ENCODE measurements around the gene PSMA1. TPM values are rescaled to one million over a fixed set of nuclear protein-coding genes. Genes with fewer than 3 reads are reported as not detected.

Gene PSMA1
- total and polyA plus RNA-seq, 2 donors from 2014 or later = 118 to 133 TPM

- Histone ChIP-seq H3K4me3 (ENCODE audit: low read length in 3 of 3) (no peak overlapping the region), H3K9ac (ENCODE audit: low read length in 3 of 3) (no peak overlapping the region), H3K4me1 (ENCODE audit: control insufficient read depth in 2 of 3, insufficient read depth in 2 of 3, low read depth in 1 of 3, low read length in 3 of 3) (no peaks in the 10 kb centered on the region), H3K9me3 (ENCODE audit: control insufficient read depth in 2 of 3, insufficient read depth in 1 of 3, low read length in 3 of 3) (no peaks in the 10 kb centered on the region), H3K36me3 (ENCODE audit: control insufficient read depth in 2 of 3, insufficient read depth in 3 of 3, low read length in 3 of 3) (no peaks in the 10 kb centered on the region), H3K27me3 (ENCODE audit: control insufficient read depth, insufficient read depth, low read length) (no peaks in the 10 kb centered on the region), H3K27ac (ENCODE audit: low read depth in 2 of 2, low read length in 2 of 2) (no peak overlapping the region)
- TF ChIP-seq CTCF (IDR thresholded peaks at IDR 0.05; ENCODE audit: borderline replicate concordance, extremely low read depth, insufficient read depth) = no peak
- FAIRE-seq = no peak
- intact Hi-C loops (cut with DNase I) = no loop called here
- no peak for DNase-seq
These were observed 46.3 kb upstream of the PSMA1 start for GRCh38 chr11:14566331-14567063.

- H3K4me1 ChIP-seq (ENCODE audit: control insufficient read depth in 2 of 3, insufficient read depth in 2 of 3, low read depth in 1 of 3, low read length in 3 of 3) = no peaks in the 10 kb centered on the region
- intact Hi-C loops (cut with DNase I) = no loop called here
- no peaks in the 10 kb centered on the region for H3K36me3 ChIP-seq (ENCODE audit: control insufficient read depth in 2 of 3, insufficient read depth in 3 of 3, low read length in 3 of 3)
- FAIRE-seq (no peak), DNase-seq (no peak)
- H3K9ac ChIP-seq (ENCODE audit: low read length in 3 of 3) = no peak overlapping the region
- no peak overlapping the region for H3K4me3 ChIP-seq (ENCODE audit: low read length in 3 of 3)
- H3K9me3 ChIP-seq (ENCODE audit: control insufficient read depth in 2 of 3, insufficient read depth in 1 of 3, low read length in 3 of 3) = no peaks in the 10 kb centered on the region
- no peaks in the 10 kb centered on the region for H3K27me3 ChIP-seq (ENCODE audit: control insufficient read depth, insufficient read depth, low read length)
- no peak for TF ChIP-seq CTCF (IDR thresholded peaks at IDR 0.05; ENCODE audit: borderline replicate concordance, extremely low read depth, insufficient read depth)
- H3K27ac ChIP-seq (ENCODE audit: low read depth in 2 of 2, low read length in 2 of 2) = no peak overlapping the region
These were observed 45.7 kb upstream of the PSMA1 start for GRCh38 chr11:14565845-14566244.

- FAIRE-seq (no peak), DNase-seq (no peak)
- no peak for TF ChIP-seq CTCF (IDR thresholded peaks at IDR 0.05; ENCODE audit: borderline replicate concordance, extremely low read depth, insufficient read depth)
- Histone ChIP-seq H3K27me3 (ENCODE audit: control insufficient read depth, insufficient read depth, low read length) (no peaks in the 10 kb centered on the region), H3K27ac (ENCODE audit: low read depth in 2 of 2, low read length in 2 of 2) (no peak overlapping the region), H3K36me3 (ENCODE audit: control insufficient read depth in 2 of 3, insufficient read depth in 3 of 3, low read length in 3 of 3) (no peaks in the 10 kb centered on the region), H3K4me3 (ENCODE audit: low read length in 3 of 3) (no peak overlapping the region), H3K9me3 (ENCODE audit: control insufficient read depth in 2 of 3, insufficient read depth in 1 of 3, low read length in 3 of 3) (no peaks in the 10 kb centered on the region), H3K9ac (ENCODE audit: low read length in 3 of 3) (no peak overlapping the region), H3K4me1 (ENCODE audit: control insufficient read depth in 2 of 3, insufficient read depth in 2 of 3, low read depth in 1 of 3, low read length in 3 of 3) (no peaks in the 10 kb centered on the region)
- intact Hi-C loops (cut with DNase I) = no loop called here
These were observed 35.6 kb upstream of the PSMA1 start for GRCh38 chr11:14555818-14556217.

- no peaks in the 10 kb centered on the region for H3K4me1 ChIP-seq (ENCODE audit: control insufficient read depth in 2 of 3, insufficient read depth in 2 of 3, low read depth in 1 of 3, low read length in 3 of 3)
- H3K27me3 ChIP-seq (ENCODE audit: control insufficient read depth, insufficient read depth, low read length) = no peaks in the 10 kb centered on the region
- TF ChIP-seq CTCF (IDR thresholded peaks at IDR 0.05; ENCODE audit: borderline replicate concordance, extremely low read depth, insufficient read depth) = no peak
- intact Hi-C loops (cut with DNase I) = no loop called here
- no peak overlapping the region for H3K27ac ChIP-seq (ENCODE audit: low read depth in 2 of 2, low read length in 2 of 2)
- no peak overlapping the region for H3K4me3 ChIP-seq (ENCODE audit: low read length in 3 of 3)
- no peak overlapping the region for H3K9ac ChIP-seq (ENCODE audit: low read length in 3 of 3)
- DNase-seq = no peak
- no peaks in the 10 kb centered on the region for H3K9me3 ChIP-seq (ENCODE audit: control insufficient read depth in 2 of 3, insufficient read depth in 1 of 3, low read length in 3 of 3)
- FAIRE-seq = no peak
- H3K36me3 ChIP-seq (ENCODE audit: control insufficient read depth in 2 of 3, insufficient read depth in 3 of 3, low read length in 3 of 3) = no peaks in the 10 kb centered on the region
These were observed 34.8 kb upstream of the PSMA1 start for GRCh38 chr11:14554959-14555358.

All from kidney (tissue), 14 donors.